ENCODE measurements around the gene NUDT21. TPM values are rescaled to one million over a fixed set of nuclear protein-coding genes. Genes with fewer than 3 reads are reported as not detected.

Gene NUDT21
- total RNA-seq, 4 donors from 2014 or later, result 24.3 to 71.5 (median 35.9) TPM

GRCh38 chr16:56419740-56420548 is 31.2 kb downstream of the NUDT21 start:
- no peak for DNase-seq
- H3K4me1 ChIP-seq, result peaks cover 73 to 77% of the 10 kb centered on the region in 2 donors

DNA sequence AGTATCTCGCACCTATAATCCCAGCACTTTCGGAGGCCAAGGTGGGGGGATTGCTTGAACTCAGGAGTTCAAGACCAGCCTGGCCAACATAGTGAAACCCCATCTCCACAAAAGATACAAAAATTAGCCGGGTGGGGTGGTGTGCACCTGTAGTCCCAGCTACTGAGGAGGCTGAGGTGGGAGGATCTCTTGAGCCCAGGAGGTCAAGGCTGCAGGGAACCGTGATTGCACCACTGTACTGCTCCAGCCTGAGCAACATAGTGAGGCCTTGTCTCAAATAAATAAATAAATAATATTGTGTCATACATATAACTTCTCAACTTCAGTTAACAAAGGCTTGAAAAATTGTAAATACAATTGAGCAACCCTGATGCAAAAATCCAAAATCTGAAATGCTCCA is 34.0 kb downstream of the NUDT21 start:
- no peaks in the 10 kb centered on the region for H3K9me3 ChIP-seq
- intact Hi-C loops (cut with DNase I; ENCODE audit: low total_unique reads) (no loop called here), in situ Hi-C loops (cut with MboI; ENCODE audit: low sequenced_read_pairs in 4 of 4) (loop anchor here in 1 of 4 donors (25.0 kb wide), 1 partner anchor 270 kb away; the partner anchor contains the start of gene MT1X)
- H3K27me3 ChIP-seq, result no peaks in the 10 kb centered on the region
- DNase-seq (no peak), ATAC-seq (no peak)
- H3K27ac ChIP-seq, result peak overlapping the region in 3 of 4 donors; percentile 78 to 96 (median 83)
- no peak overlapping the region for H3K4me3 ChIP-seq
- peaks cover 0 to 15% of the 10 kb centered on the region in 2 donors for H3K36me3 ChIP-seq
- TF ChIP-seq, protein P1, sequence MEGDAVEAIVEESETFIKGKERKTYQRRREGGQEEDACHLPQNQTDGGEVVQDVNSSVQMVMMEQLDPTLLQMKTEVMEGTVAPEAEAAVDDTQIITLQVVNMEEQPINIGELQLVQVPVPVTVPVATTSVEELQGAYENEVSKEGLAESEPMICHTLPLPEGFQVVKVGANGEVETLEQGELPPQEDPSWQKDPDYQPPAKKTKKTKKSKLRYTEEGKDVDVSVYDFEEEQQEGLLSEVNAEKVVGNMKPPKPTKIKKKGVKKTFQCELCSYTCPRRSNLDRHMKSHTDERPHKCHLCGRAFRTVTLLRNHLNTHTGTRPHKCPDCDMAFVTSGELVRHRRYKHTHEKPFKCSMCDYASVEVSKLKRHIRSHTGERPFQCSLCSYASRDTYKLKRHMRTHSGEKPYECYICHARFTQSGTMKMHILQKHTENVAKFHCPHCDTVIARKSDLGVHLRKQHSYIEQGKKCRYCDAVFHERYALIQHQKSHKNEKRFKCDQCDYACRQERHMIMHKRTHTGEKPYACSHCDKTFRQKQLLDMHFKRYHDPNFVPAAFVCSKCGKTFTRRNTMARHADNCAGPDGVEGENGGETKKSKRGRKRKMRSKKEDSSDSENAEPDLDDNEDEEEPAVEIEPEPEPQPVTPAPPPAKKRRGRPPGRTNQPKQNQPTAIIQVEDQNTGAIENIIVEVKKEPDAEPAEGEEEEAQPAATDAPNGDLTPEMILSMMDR (IDR thresholded peaks at IDR 0.05 in 4 of 5, conservative IDR thresholded peaks at IDR 0.05 in 1 of 5), result no peak
- no peak for TF ChIP-seq POLR2A (IDR thresholded peaks at IDR 0.05)
- peaks cover 67 to 77% of the 10 kb centered on the region in 2 donors for H3K4me1 ChIP-seq

More at GRCh38 chr16:56419740-56420548, 31.2 kb downstream of the NUDT21 start:
- Histone ChIP-seq H3K36me3 (no peaks in the 10 kb centered on the region), H3K27ac (peak overlapping the region; percentile 54 to 96 (median 60)), H3K27me3 (no peaks in the 10 kb centered on the region), H3K9me3 (no peaks in the 10 kb centered on the region), H3K4me3 (no peak overlapping the region)
- TF ChIP-seq POLR2A (IDR thresholded peaks at IDR 0.05), result no peak
- TF ChIP-seq, protein P1 (IDR thresholded peaks at IDR 0.05 in 4 of 5, conservative IDR thresholded peaks at IDR 0.05 in 1 of 5), result no peak
- in situ Hi-C loops (cut with MboI; ENCODE audit: low sequenced_read_pairs in 4 of 4), result loop anchor here in 1 of 4 donors (25.0 kb wide), 1 partner anchor 267 kb away; the partner anchor contains the start of gene MT1X
- intact Hi-C loops (cut with DNase I; ENCODE audit: low total_unique reads), result loop anchor here (5.0 kb wide), 1 partner anchor 262 kb away; the partner anchor contains the start of gene MT1X
- no peak for ATAC-seq

DNA sequence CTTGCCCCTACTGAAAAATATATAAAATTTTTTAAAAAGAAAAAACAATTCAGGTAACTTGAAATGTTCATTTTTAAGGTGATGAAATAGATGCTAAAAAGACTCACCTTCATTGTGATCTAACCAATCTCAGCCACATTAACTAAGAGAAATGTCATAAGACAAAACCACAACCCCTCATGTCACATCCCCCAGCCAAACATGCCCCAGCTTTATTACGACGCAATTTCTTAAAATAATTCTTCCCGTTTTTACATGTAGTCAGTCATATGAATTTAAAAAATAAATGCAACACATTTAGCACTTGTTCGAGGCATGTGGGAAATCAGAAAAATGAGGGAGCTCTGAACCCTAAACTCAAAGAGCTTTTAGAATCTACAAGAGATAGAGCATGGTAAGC is 35.3 kb downstream of the NUDT21 start:
- no peak for ATAC-seq

DNA sequence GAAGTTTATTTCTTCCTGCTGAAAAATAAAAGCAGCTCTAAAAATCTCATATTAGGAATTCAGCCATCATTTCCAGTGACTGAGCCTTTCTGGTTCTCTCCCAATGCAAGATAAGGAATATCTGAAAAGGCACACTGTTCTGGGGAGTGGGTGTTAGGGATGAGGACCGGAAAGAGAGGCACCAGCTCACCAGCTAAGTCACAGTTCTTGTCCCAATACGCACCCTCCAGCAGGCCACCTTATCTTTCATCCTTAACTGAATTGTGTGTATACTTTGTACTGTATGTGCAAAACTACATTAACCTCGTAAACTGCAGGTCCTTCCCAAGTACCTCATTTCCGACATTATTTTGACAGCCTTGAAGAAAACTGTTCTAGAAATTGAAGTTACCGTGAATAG is 36.8 kb downstream of the NUDT21 start:
- intact Hi-C loops (cut with DNase I; ENCODE audit: low total_unique reads), result loop anchor here (5.0 kb wide), 1 partner anchor 68 kb away; no protein-coding TSS in a partner anchor
- ATAC-seq, result no peak
- in situ Hi-C loops (cut with MboI; ENCODE audit: low sequenced_read_pairs in 4 of 4), result loop anchor here in 1 of 4 donors (25.0 kb wide), 1 partner anchor 273 kb away; the partner anchor contains the start of gene MT1X

More for the DNA sequence above, 35.3 kb downstream of the NUDT21 start:
- Histone ChIP-seq H3K27me3 (no peaks in the 10 kb centered on the region), H3K9me3 (no peaks in the 10 kb centered on the region), H3K27ac (peak overlapping the region; percentile 77 to 96 (median 80)), H3K36me3 (peaks cover 0 to 15% of the 10 kb centered on the region in 2 donors), H3K4me3 (no peak overlapping the region), H3K4me1 (peaks cover 60 to 75% of the 10 kb centered on the region in 2 donors)
- TF ChIP-seq, protein P1 (IDR thresholded peaks at IDR 0.05 in 4 of 5, conservative IDR thresholded peaks at IDR 0.05 in 1 of 5), result no peak
- TF ChIP-seq POLR2A (IDR thresholded peaks at IDR 0.05), result no peak
- no peak for DNase-seq
- intact Hi-C loops (cut with DNase I; ENCODE audit: low total_unique reads), result no loop called here
- in situ Hi-C loops (cut with MboI; ENCODE audit: low sequenced_read_pairs in 4 of 4), result loop anchor here in 1 of 4 donors (25.0 kb wide), 1 partner anchor 271 kb away; the partner anchor contains the start of gene MT1X

More for the DNA sequence above, 36.8 kb downstream of the NUDT21 start:
- Histone ChIP-seq H3K4me1 (peaks cover 57 to 65% of the 10 kb centered on the region in 2 donors), H3K4me3 (no peak overlapping the region), H3K27me3 (no peaks in the 10 kb centered on the region), H3K9me3 (no peaks in the 10 kb centered on the region), H3K27ac (peak overlapping the region; percentile 77 to 96 (median 80)), H3K36me3 (peaks cover 0 to 28% of the 10 kb centered on the region in 2 donors)
- TF ChIP-seq, protein P1 (IDR thresholded peaks at IDR 0.05 in 4 of 5, conservative IDR thresholded peaks at IDR 0.05 in 1 of 5), result no peak
- TF ChIP-seq POLR2A (IDR thresholded peaks at IDR 0.05), result no peak
- DNase-seq, result no peak

All from gastrocnemius medialis (tissue), 4 donors.